T-helper 22 cell (primary cell): ENCODE data around the gene DCUN1D4.
A peak's percentile ranks its signal among the peaks of the same experiment; 100 is the strongest.

Source experiments
- DNase-seq: peaks from one replicate; pipeline ENCODE4 v3.0.0-alpha.2; 2020; ENCODE audit warnings: low read depth

The DCUN1D4 gene

GRCh38 chr4:51842554-51843308 lies at the start of gene DCUN1D4:
TSS of gene DCUN1D4 (plus strand) at chr4:51843153. CDS start at chr4:51843243, 90 bp downstream.
- peak; percentile 97 for DNase-seq

GRCh38 chr4:51820443-51821234 lies 22.3 kb upstream of the DCUN1D4 start:
- no peak for DNase-seq

GRCh38 chr4:51825341-51825740 lies 17.6 kb upstream of the DCUN1D4 start:
- DNase-seq = no peak

GRCh38 chr4:51830156-51830720 lies 12.7 kb upstream of the DCUN1D4 start:
- no peak for DNase-seq

- peak; percentile 8 for DNase-seq
Observed at GRCh38 chr4:51831133-51831532, 11.8 kb upstream of the DCUN1D4 start.

- no peak for DNase-seq
Observed at GRCh38 chr4:51833236-51833635, 9.7 kb upstream of the DCUN1D4 start.

GRCh38 chr4:51835079-51835478 lies 7.9 kb upstream of the DCUN1D4 start:
- no peak for DNase-seq

- no peak for DNase-seq
Observed at GRCh38 chr4:51835855-51836254, 7.1 kb upstream of the DCUN1D4 start.

- DNase-seq = no peak
Observed at GRCh38 chr4:51836549-51836948, 6.4 kb upstream of the DCUN1D4 start.

GRCh38 chr4:51840781-51841180 lies 2.2 kb upstream of the DCUN1D4 start:
- no peak for DNase-seq

GRCh38 chr4:51842167-51842553 lies 793 bp upstream of the DCUN1D4 start:
- DNase-seq = no peak

GRCh38 chr4:51843309-51844152 lies 578 bp downstream of the DCUN1D4 start:
- peak; percentile 45 for DNase-seq

- DNase-seq = peak; percentile 68
Observed at GRCh38 chr4:51844153-51845054, 1.5 kb downstream of the DCUN1D4 start.

GRCh38 chr4:51845055-51845426 lies 2.1 kb downstream of the DCUN1D4 start:
- DNase-seq = no peak

- DNase-seq = no peak
Observed at GRCh38 chr4:51845711-51846110, 2.8 kb downstream of the DCUN1D4 start.

- no peak for DNase-seq
Observed at GRCh38 chr4:51849430-51849829, 6.5 kb downstream of the DCUN1D4 start.

GRCh38 chr4:51850294-51850693 lies 7.3 kb downstream of the DCUN1D4 start:
- DNase-seq = no peak

- DNase-seq = no peak
Observed at GRCh38 chr4:51851090-51851936, 8.4 kb downstream of the DCUN1D4 start.

GRCh38 chr4:51851937-51852290 lies 9.0 kb downstream of the DCUN1D4 start:
- DNase-seq = no peak

- DNase-seq = no peak
Observed at GRCh38 chr4:51853027-51853682, 10.2 kb downstream of the DCUN1D4 start.
